GM21576 (cell line): ENCODE results near the gene SRP19.
A peak's percentile ranks its signal among the peaks of the same experiment; 100 is the strongest.
"Not testable (repeated sequence)": the region's sequence is repeated elsewhere in the genome, so short reads cannot be mapped to it uniquely, and the experiment has no call there.

Experiments used
- ATAC-seq: cut with Tn5 transposase; IDR thresholded peaks from one replicate; pipeline ENCODE4 v1.9.1; 2021; ENCODE audit warnings: mild to moderate bottlenecking, moderate library complexity; ENCODE audit not compliant: unreplicated experiment

SRP19 gene

DNA sequence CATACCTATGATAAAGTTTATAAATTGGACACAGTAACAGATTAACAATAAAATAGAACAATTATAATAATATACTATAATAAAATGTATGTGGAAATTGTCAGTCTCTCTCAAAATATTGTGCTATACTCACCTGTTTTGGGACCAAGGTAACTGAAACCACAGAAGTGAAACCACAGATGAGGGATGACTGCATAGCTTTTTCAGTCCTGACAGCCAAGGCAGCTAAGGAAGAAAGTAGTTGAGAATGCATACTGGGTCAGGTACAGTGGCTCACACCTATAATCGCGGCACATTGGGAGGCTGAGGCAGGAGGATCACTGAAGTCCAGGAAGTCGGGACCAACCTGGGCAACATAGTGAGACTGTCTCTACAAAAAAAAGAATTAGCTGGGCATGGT, 8.9 kb downstream of the SRP19 start:
- peak; percentile 89 for ATAC-seq

DNA sequence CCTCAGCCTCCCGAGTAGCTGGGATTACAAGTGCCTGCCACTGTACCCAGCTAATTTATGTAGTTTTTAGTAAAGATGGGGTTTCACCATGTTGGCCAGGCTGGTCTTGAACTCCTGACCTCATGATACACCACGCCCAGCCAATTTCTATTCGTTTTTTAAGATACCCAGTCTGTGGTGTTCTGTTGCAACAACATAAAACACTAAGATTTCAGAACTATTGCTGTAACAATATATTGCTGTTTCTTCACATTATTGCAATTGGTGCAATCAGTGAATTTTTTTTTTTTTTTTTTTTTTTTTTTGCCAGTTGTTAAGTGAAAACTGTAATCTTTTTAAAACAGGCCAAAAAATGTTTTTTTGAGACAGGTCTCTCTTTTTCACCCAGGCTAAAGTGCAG, 9.9 kb downstream of the SRP19 start:
- ATAC-seq: no peak

DNA sequence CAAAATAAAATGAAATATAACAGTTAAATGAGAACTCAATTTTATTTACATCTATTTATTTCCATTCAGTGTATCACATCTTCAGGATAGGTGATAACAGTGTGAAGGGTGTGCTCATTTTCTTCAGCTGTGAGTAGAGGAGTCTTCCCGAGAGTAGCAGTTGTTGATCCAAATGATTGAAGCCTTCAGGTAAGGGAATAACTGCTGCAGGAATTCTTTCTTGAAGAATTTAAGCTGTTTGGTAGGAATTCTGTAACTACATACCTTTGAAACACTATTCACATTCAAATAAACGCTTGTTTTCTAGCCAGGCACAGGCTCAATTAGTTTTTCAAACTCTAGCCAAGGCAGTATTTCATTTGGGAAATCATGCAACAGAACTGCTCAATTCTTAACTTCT, 15.3 kb downstream of the SRP19 start:
- ATAC-seq: no peak

DNA sequence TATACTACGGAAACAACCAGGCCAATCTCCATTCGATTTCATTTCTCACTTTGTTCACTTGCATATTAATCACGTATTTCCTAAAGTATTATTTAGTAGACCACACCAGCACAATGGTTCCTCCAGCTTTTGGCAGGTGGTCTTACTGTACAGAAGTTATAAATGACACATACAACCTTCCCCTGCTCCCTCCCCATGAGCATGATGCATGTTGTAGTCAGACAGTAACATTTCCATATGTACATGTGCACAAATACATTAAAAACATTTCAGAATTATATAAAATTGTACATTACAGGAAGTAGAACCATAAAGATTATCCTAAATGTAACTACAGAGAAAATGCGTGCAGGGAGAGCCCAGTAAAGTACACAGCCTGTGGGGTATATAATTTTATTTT, 17.0 kb downstream of the SRP19 start:
- ATAC-seq: no peak

DNA sequence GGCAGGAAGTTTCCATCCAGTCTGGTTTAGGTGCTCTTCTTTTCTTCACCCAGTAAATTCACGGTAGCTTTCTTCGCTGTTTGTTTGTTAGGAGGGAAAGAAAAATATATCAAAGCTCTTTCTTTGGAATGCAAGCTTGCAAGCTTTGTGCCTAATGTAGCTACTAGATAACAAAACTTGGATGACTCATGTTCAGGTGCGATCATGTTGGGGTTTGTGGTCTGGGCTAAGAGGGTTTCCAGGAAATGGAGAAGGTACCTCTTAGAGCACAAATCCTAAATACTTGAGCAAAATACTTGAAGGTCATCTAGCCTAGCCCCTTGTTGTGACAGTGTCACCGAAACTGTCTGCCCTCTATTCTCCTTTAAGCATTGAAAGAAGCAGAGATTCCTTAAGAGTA, 17.7 kb downstream of the SRP19 start:
- ATAC-seq: no peak

DNA sequence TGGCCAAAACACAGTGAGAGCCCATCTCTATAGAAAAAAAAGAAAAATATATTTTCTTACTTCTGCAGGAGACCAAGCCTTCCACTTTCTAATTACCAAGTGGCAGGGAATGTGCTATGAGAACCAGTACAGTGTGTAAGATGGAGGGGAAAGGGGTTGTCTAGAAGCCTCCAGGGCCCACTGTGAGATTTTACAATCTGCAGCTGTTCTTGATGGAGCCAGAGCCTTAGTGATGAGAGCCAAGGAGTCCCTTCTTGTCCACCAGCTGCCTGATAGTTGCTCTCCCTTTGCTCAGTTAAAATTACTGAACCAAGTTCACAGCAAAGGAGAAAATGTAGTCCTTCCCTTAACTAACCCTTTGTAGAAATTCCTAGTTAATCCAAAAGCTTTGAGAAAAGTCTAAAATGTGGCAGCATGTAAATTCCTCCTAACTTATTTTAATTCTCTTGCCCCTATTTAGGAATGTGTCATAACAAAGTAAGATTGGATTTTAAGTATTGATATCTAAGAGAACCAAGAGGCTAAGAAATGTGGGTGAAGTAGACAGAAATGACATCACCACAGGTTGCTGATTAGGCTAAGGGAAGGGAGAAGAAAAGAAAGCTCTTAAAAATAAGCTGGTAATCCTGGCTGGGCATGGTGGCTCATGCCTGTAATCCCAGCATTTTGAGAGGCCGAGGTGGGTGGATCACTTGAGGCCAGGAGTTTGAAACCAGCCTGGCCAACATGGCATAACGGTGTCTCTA, 19.3 kb downstream of the SRP19 start:
- ATAC-seq: no peak

DNA sequence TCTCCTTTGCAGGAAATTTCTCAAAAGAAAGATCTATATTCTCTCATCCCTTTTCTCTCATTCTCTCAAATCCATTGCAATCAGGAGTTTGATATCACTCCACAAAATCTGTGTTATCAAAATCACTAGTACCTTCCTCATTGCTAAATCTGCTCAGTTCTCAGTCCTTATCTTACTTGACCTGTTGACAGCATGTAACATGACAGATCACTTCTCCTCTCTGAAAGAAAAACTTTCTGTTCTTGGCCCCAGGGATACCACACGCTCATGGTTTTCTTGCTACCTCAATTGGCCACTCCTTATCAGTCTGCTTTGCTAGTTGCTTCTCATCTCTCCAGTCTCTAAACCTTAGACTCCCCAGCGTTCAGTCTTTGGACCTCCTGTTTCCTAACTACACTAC, 22.1 kb downstream of the SRP19 start:
- no peak for ATAC-seq

DNA sequence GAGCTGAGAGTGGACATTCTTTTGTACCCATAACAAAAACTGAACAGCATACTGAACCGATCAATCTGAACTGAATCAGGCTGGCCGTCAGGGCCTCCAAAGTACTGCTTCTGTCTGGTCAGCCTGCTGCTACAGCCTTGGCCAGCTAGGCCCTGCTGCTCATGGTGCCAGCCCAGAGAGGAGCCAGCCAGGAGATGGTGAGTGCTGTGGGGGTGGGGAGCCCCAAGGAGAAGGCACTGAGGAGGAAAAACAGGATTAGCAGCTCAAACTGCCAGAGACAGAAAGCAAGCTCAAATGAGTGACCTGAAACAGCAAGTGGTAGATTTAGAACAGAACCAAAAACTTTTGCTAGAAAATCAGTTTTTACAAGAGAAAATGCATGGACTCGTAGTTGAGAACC, 23.9 kb downstream of the SRP19 start:
- no peak for ATAC-seq

DNA sequence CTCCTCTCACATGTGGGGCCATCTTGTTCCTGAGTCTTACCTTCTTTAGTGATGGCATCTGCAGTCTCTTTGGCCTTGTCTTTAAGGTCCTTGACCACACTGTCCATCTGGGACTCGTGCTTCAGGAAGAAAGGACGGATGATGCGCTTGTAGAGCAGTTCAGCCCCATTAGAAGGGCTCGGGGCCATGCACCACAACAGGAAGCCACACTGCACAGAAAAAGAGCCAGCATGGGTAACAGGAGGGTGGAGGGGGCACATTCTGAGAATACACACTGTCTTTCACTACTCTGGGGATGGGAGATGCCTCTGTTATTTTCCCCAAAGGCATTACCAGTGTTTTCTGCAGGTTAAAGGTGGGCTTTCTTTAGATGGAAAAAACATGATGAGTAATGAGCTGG, 25.9 kb downstream of the SRP19 start:
- ATAC-seq: no peak

DNA sequence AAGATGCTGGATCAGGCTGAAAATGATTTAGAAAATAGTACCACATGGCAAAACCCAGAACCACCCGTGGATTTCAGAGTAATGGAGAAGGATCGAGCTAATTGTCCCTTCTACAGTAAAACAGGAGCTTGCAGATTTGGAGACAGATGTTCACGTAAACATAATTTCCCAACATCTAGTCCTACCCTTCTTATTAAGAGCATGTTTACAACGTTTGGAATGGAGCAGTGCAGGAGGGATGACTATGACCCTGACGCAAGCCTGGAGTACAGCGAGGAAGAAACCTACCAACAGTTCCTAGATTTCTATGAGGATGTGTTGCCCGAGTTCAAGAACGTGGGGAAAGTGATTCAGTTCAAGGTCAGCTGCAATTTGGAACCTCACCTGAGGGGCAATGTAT, 31.0 kb downstream of the SRP19 start:
- not testable (repeated sequence) for ATAC-seq

DNA sequence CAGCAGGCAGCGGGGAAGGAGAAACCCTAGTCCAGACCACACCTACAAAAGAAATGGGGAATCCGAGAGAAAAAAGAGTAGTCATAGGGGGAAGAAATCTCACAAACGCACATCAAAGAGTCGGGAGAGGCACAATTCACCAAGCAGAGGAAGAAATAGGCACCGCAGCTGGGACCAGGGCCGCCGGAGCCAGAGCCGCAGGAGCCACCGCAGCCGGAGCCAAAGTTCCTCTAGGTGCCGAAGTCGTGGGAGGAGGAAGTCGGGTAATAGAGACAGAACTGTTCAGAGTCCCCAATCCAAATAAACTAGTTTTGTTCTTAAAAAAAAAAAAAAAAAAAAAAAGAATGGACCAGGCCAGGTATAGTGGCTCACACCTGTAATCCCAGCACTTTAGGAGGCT, 31.7 kb downstream of the SRP19 start:
- no peak for ATAC-seq

DNA sequence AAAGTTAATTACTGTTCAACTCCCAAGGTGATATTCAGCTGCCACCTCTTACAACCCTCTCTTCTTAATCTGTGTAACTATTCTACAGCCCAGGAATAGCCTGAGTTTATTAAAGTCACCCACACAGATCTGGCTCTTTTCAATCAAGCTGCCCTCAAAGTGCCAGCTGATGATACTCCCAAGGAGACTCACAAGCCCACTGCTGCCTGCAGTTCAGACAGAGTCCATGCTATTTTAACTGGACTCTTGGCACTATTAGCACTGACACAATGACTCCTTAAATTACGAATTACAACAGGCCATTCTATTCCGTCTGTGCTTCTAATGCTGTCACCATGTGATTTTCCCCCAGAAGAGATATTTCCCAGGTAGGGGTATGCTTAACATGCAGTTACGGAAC, 34.6 kb downstream of the SRP19 start:
- ATAC-seq: no peak

DNA sequence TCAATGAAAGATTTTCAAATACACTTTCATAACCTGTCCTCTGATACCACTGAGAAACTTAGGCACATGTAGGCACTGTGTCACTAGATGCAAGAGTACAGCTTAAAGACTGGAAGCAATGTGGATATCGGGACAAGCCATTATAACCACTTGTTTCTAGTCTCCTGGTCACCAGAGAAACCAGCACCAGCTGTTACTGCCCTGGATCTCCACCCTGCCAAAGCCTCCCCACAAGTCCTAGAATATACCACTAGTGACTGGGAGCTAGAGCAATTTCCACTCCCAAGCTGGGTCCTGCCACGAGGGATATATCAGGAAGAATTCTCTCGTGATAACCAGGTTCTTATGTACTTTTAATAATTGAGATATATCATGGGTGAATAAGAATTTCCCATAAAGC, 41.5 kb downstream of the SRP19 start:
- no peak for ATAC-seq

DNA sequence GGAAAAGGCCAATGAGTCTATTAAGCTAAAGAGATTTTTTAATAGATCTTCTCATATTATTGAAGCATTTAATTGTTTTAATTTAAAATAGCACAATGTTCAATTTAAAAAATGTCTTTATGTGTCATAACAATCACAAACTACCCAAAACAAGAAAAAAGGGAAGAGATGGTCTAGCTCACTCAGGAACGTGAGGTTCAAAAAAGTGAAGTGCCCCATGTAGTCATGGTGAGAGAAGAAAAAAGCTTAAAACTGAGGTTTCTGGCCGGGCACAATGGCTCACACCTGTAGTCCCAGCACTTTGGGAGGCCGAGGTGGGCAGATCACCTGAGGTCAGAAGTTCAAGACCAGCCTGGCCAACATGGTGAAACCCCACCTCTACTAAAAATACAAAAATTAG, 43.9 kb downstream of the SRP19 start:
- not testable (repeated sequence) for ATAC-seq

DNA sequence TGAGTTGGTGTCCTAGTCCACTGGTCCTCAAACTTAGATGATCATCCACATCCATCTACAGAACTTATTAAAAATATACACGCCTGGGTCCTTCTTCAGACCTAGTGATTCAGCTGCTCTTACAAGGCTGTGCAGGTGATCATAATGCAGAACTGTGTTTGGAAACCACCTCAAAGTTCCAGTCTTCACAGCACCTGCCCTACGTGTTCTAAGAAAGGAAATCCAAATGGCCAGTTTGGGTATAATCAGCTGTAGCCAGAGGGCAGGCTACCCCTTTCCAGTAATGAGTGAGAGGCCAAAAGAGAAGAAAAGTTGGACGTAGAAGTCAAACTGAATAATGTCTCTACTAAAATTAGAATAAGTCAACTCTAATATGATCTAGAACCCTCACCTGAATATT, 45.5 kb downstream of the SRP19 start:
- ATAC-seq: peak; percentile 54

DNA sequence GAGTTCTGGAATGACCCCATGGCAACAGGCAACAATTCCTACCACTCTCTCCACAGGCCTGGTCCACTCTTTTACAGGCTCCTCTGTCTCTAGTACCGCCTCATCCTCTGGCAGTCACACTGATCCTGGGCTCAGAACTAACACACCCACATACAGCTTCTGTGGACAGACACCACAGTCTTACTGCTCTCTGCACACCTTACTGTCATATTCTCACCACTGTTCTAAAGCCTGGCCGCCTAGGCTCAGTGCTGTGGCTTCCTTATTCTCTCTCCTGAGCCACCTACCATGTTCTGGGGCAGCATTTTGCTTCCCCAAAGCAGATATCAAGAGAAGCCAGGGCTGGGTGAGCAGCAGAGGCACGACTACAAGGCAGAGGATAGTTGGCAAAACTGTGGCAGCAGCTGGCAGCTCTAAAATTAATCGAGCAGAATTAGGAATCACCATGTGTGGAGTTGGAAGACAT, 46.1 kb downstream of the SRP19 start:
- peak; percentile 46 for ATAC-seq

DNA sequence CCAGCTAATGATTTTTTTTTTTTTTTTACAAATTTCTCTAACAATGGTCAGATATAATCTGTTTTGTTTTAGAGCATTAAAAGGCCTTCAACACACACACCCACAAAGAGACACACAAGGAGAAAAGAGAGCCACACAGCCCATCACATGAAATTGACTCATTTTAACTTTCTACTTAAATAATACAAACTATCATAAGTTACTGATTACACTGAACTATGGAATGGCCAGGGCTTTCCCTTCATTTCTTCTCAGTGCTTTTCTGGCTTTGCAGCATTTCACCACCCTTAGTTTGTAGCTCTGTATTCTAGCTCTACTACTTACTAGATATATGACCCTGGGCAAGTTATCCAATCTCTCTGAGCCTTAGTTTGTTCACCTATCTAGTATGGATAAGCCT, 47.8 kb downstream of the SRP19 start:
- ATAC-seq: no peak

DNA sequence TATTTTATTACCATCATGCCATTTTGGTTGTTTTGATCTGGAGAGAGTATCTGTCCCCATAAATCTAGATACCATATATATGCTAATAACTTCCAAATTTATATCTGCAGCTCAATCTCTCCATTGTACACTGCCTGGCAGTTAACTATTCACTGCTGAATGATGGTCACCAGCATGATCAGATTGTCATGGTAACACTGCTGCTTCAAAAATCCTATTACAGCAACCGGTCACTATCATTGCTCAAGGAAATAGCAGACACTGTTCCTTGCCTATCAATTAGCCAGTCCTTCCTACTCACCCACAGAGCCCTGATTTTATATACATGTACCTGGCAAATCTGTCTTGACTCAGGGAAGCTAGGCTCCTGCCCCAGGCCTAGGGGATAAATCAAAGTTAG, 49.4 kb downstream of the SRP19 start:
- no peak for ATAC-seq

DNA sequence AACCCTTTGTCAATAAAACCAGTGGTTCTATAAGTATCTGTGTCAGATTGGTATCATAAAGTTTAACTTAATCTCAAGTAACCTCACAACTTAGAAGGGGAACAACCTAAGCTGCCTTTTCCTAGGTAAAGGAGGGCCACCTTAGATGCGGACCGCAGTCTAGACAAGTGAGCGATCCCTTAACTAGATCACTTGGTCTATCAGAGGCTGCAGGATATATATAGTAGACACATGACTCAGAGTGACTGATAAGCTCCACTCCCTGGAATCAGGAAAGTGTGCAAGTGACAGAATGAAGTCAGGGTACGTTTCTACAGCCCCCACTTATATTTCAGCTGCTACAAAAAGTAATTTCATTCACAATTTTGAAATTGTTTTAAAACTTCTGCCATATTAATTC, 53.5 kb downstream of the SRP19 start:
- ATAC-seq: no peak

DNA sequence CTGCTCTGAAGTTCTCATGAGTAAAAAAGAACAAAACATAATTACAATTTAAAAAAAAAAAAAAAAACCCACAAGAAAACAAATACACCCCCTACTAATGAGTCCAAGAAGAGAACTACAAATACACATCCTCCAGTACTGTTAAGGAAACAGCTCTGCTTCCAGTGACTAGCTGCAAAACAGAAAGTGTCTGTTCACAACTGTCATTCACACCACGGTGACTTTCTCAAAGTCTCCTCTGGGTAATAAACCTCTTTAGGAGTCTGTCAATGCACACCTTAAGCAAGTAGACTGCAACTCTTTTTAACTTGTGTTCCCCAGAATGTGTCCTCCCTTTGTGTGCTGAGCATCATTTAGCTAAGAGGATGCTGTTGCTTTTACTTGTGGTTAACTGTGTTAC, 54.7 kb downstream of the SRP19 start:
- ATAC-seq: peak; percentile 63

DNA sequence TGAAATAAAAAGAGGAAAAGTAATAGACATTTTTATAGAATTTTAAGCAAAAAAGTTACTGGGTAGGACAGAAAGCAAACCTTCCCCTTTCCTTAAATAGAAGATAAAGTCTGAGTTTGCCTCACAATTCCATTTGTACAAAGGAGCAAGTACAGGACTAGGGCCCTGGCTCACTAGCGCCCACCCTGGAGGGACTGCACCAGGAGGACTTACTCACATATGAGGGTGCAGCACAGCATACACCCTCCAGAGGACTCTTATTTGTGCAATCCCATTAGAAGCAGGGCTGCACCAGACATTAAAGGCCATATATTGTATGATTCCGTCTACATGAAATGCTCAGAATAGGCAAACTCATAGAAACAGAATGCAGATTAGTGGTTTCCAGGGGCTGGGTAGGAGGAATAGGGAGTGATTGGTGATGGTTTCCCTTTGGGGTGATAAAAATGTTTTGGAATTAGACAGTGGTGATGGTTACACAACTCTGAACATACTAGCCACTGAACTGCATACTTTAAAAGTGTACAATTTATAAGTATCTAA, 56.4 kb downstream of the SRP19 start:
- ATAC-seq: no peak

DNA sequence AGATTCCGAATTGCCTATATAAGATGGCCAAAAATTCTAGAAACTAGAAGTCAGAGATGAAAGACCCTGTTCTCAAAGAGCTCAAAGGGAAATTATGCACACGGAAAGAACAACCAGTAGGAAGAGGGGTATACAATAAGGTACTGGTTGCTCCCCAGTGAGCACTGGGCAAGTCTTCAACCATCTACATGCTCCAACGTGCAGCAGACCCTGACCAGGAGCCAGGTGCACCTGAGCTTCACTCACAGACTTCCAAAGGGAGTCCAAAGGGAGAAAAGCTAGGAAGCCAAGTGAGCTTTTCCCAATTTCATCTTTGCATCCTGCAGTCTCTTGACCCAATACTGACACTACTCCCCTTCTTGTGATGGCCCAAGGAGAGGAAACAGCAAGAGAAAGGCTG, 57.0 kb downstream of the SRP19 start:
- no peak for ATAC-seq

DNA sequence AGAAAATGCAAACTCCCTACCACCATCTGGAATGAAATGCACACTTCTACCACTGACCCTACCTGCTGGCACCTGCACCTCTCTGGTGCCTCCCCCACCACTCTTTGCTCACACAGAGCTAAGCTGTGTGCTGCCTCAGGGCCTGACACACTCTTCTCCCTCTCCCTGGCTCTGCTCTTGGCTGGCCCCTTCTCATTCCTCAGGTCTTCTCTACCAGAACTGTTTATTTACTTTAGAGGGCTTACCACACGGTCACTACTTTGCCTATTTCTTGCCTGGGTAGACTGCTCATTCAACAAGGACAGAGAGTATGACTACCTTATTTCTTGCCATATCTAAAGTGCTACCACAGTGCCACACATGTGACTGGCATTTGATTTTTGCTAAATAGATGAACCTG, 57.6 kb downstream of the SRP19 start:
- ATAC-seq: no peak
